Adipocyte (in vitro differentiated cells): ENCODE data around the gene TBXA2R.
A peak's percentile ranks its signal among the peaks of the same experiment; 100 is the strongest.
"Not testable (repeated sequence)": the region's sequence is repeated elsewhere in the genome, so short reads cannot be mapped to it uniquely, and the experiment has no call there.

Experiments used
- DNase-seq: peaks from one replicate; pipeline ENCODE4 v3.0.0-alpha.2; 2015; ENCODE audit warnings: low read depth
- H3K27me3 ChIP-seq: replicated peaks from 2 replicates; pipeline ENCODE4 v1.7.0; 2013; ENCODE audit warnings: mild to moderate bottlenecking, low read length, moderate library complexity; ENCODE audit not compliant: control insufficient read depth, insufficient read depth
- H3K36me3 ChIP-seq: 2 replicates; pipeline ENCODE4 v1.7.0; 2013; ENCODE audit warnings: low read length, mild to moderate bottlenecking, moderate library complexity; ENCODE audit not compliant: control insufficient read depth, insufficient read depth, severe bottlenecking
- H3K4me1 ChIP-seq: 2 replicates; pipeline ENCODE4 v1.7.0; 2013; ENCODE audit warnings: mild to moderate bottlenecking, low read length, moderate library complexity; ENCODE audit not compliant: control insufficient read depth, insufficient read depth
- H3K4me3 ChIP-seq: 2 replicates; pipeline ENCODE4 v1.7.0; 2013; ENCODE audit warnings: mild to moderate bottlenecking, low read length, moderate library complexity
- H3K9ac ChIP-seq: 2 replicates; pipeline ENCODE4 v1.7.0; 2013; ENCODE audit warnings: mild to moderate bottlenecking, low read length, moderate library complexity
- H3K9me3 ChIP-seq: 2 replicates; pipeline ENCODE4 v1.7.0; 2013; ENCODE audit warnings: mild to moderate bottlenecking, low read length, moderate library complexity; ENCODE audit not compliant: control insufficient read depth

The TBXA2R gene

GRCh38 chr19:3606690-3607289 lies at the start of gene TBXA2R:
TBXA2R (minus strand) TSS chr19:3606875; CDS start chr19:3600634, 6,241 bp downstream.
- Histone ChIP-seq H3K4me3 (peak within 1 kb of the TSS; percentile 70), H3K9me3 (no peaks in the 10 kb centered on the region), H3K27me3 (no peaks in the 10 kb centered on the region), H3K9ac (peak within 1 kb of the TSS; percentile 78), H3K4me1 (peaks cover 9% of the 10 kb centered on the region), H3K36me3 (peaks cover 7% of the 10 kb centered on the region)
- DNase-seq, result peak; percentile 80

- H3K27me3 ChIP-seq, result no peaks in the 10 kb centered on the region
- peaks cover 7% of the 10 kb centered on the region for H3K4me1 ChIP-seq
- DNase-seq, result no peak
- no peak overlapping the region for H3K4me3 ChIP-seq
- no peaks in the 10 kb centered on the region for H3K9me3 ChIP-seq
- H3K36me3 ChIP-seq, result peaks cover 56% of the 10 kb centered on the region
- peak overlapping the region; percentile 83 for H3K9ac ChIP-seq
Observed at GRCh38 chr19:3656073-3656746, 49.5 kb upstream of the TBXA2R start.

DNA sequence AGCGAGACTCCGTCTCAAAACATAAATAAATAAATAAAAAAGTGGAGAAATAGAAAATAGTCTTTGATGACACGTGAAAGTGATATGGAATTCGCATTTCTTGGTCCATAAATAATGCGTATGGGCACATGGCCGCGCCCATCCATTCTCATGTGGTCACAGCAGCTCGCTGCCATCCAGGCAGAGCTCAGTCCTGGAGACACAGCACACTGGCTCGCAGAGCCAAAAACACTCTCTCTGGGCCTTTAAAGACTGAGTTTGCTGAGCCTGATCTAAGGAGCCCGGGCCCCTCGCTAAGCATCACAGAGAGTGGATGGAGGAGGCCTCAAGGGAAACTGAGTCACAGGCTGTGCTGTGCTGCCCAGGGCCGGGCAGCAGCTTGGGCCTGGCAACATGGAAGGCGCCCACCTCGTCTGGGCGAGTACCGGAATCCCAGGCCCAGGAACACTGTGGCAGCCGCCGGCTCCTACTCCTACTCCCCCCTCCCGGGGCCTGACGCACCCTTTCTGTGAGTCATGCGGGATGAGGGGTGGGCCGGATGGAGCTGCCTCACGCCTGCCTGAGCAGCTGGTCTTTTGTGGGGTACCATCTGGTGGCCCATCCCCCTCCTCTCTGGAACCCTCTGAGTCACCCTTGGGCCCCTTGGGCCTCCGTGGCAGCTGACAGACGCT lies 48.9 kb upstream of the TBXA2R start:
- DNase-seq, result no peak
- no peak overlapping the region for H3K4me3 ChIP-seq
- H3K36me3 ChIP-seq, result peaks cover 52% of the 10 kb centered on the region
- H3K4me1 ChIP-seq, result peaks cover 7% of the 10 kb centered on the region
- no peaks in the 10 kb centered on the region for H3K27me3 ChIP-seq
- peak overlapping the region; percentile 83 for H3K9ac ChIP-seq
- no peaks in the 10 kb centered on the region for H3K9me3 ChIP-seq

DNA sequence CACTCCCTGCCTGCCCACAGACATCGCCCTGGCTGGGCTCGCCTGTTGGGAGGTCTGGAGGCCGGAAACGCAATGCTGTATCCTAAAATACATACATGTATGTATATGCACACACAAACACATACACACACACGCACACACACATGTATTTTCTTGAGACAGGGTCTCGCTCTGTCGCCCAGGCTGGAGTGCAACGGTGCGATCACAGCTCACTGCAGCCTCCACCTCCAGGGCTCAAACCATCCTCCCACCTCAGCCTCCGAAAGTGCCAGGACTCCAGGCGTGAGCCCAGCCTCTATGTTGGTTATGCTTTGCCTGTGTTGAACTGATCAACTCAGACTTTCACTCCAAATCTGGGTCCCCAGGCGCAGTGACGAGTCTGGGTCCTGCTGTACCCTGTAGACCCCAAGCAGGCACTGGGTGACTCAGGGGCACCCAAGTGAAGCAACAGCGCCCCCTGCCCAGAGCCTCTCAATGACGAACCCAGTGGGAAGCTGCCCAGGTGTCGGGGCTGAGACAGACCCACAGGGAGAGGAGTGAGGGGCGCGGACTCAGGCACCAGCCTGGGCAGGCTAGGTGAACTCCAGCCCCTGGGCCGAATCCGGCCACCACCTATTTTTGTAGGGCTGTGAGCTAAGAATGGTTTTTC lies 47.3 kb upstream of the TBXA2R start:
- Histone ChIP-seq H3K4me1 (peaks cover 7% of the 10 kb centered on the region), H3K27me3 (no peaks in the 10 kb centered on the region), H3K36me3 (peaks cover 40% of the 10 kb centered on the region), H3K9ac (no peak overlapping the region), H3K9me3 (no peaks in the 10 kb centered on the region), H3K4me3 (no peak overlapping the region)
- no peak for DNase-seq

DNA sequence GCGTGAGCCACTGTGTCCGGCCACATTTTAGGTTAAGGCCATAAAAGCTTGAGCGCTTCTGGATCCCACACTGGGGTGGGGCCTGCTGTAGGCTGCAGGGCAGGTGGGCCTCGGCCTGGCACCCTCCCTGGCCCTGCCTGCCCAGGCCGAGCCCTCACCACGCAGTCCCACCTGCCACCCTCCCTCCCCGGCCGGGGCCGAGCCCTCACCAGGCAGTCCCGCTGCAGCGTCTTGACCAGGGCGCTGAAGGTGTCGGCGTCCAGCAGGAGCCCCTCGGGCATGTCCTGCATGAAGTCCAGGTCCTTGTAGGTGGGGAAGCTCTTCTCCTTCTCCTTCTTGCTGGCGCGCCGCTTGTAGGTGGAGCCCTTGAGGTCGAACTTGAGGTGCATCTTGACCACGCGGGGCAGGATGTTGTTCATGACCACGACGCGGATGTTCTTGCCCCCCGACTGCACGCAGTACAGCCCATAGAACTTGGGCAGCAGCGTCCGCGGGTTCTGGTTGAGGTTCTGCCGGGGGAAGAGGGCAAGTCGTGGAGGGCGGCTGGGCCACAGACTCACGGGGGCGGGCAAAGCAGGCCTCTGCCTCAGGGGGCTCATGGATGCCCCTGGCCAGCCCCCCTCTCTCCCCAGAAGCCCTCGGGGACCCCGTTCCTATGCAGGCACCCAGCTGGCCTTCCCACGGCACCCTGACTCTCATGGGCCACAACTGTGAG lies 46.6 kb upstream of the TBXA2R start:
- Histone ChIP-seq H3K4me1 (peaks cover 7% of the 10 kb centered on the region), H3K27me3 (no peaks in the 10 kb centered on the region), H3K9ac (no peak overlapping the region), H3K36me3 (peaks cover 38% of the 10 kb centered on the region), H3K9me3 (no peaks in the 10 kb centered on the region), H3K4me3 (no peak overlapping the region)
- no peak for DNase-seq

GRCh38 chr19:3652422-3652821 lies 45.7 kb upstream of the TBXA2R start:
- Histone ChIP-seq H3K27me3 (no peaks in the 10 kb centered on the region), H3K4me1 (peaks cover 7% of the 10 kb centered on the region), H3K9ac (no peak overlapping the region), H3K9me3 (no peaks in the 10 kb centered on the region), H3K36me3 (peaks cover 30% of the 10 kb centered on the region), H3K4me3 (no peak overlapping the region)
- DNase-seq, result no peak

- no peak overlapping the region for H3K9ac ChIP-seq
- peaks cover 23% of the 10 kb centered on the region for H3K36me3 ChIP-seq
- H3K4me3 ChIP-seq, result no peak overlapping the region
- no peaks in the 10 kb centered on the region for H3K9me3 ChIP-seq
- DNase-seq, result no peak
- H3K4me1 ChIP-seq, result peaks cover 7% of the 10 kb centered on the region
- H3K27me3 ChIP-seq, result no peaks in the 10 kb centered on the region
Observed at GRCh38 chr19:3651684-3652083, 45.0 kb upstream of the TBXA2R start.

DNA sequence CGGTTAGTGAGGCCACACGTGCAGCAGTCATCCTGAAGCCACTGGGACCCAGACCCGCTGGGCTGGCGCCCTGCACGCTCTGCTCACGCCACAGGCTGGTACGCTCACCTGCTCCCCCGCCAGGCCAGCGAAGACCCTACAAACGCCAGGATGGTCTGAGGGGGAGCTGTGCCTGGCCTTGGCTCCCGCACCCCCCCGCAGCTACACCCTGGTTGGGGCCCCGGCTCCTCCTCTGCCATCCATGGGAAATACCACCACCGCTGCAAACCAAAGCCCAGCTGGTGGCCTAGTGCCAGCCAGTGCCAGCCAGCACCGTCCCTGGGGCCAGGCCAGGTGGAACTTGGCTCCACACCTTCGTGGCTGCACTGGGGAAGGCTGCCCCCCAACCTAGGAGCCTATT lies 43.2 kb upstream of the TBXA2R start:
- H3K4me3 ChIP-seq, result no peak overlapping the region

GRCh38 chr19:3648037-3648905 lies 41.6 kb upstream of the TBXA2R start:
- Histone ChIP-seq H3K9ac (no peak overlapping the region), H3K9me3 (no peaks in the 10 kb centered on the region), H3K36me3 (peaks cover 28% of the 10 kb centered on the region), H3K27me3 (no peaks in the 10 kb centered on the region), H3K4me1 (peaks cover 3% of the 10 kb centered on the region), H3K4me3 (no peak overlapping the region)
- no peak for DNase-seq

More for the DNA sequence above, 43.2 kb upstream of the TBXA2R start:
- no peak for DNase-seq
- Histone ChIP-seq H3K9me3 (no peaks in the 10 kb centered on the region), H3K27me3 (no peaks in the 10 kb centered on the region), H3K9ac (no peak overlapping the region), H3K36me3 (peaks cover 27% of the 10 kb centered on the region), H3K4me1 (peaks cover 2% of the 10 kb centered on the region)

- H3K4me1 ChIP-seq, H3K27me3 ChIP-seq, DNase-seq, H3K9ac ChIP-seq, H3K9me3 ChIP-seq, H3K4me3 ChIP-seq: not testable (repeated sequence)
- H3K36me3 ChIP-seq, result peaks cover 23% of the 10 kb centered on the region
Observed at GRCh38 chr19:3647102-3647501, 40.4 kb upstream of the TBXA2R start.
